NCI-H526 treated with DMSO at 0.1 percent for 48 hours (cell line): Measurements from ENCODE around the gene ARFGEF2.
"Not testable (repeated sequence)": the region's sequence is repeated elsewhere in the genome, so short reads cannot be mapped to it uniquely, and the experiment has no call there.

ENCODE experiments used
- DNase-seq: peaks from one replicate; lab custom pipeline; 2025; lab: John Stamatoyannopoulos, UW

ARFGEF2 gene

DNA sequence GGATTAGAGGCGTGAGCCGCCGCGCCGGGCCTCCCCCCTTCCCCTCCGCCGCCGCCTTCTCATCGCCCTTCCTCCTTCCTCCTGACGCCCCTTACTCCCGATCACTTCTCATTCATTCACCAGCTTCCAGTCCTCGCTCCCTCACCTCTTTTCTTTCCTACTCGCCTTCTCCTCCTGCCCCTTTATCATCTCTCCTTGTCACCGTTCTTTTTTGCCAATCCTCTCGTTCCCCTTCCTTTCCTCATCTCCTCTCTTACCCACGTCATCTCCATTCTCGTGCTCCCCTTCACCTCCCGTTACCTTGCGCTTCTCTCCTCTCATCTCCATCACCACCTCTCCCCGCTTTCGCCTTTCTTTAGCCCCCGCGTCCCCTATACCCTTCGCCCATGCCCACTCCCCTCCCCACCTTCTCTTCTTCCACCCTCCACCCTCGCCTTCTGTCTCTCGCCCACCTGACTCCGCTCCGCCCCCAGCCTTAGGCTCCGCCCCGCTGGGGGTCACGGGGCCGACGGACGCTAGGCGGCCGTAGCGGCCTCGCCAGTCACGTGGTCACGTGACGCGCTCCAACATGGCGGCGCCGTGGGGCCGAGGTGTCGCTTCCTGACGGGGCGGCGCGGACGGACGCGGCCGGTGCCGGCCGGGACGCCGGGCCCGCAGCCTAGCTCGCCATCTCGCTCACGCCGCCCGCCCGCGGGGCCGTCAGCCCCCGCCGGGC is at the start of gene ARFGEF2:
ARFGEF2 (plus strand) TSS at position 544 of the 715 bp plus-strand sequence. CDS start 179 bp downstream, outside the sequence.
- DNase-seq = peak; percentile 84

DNA sequence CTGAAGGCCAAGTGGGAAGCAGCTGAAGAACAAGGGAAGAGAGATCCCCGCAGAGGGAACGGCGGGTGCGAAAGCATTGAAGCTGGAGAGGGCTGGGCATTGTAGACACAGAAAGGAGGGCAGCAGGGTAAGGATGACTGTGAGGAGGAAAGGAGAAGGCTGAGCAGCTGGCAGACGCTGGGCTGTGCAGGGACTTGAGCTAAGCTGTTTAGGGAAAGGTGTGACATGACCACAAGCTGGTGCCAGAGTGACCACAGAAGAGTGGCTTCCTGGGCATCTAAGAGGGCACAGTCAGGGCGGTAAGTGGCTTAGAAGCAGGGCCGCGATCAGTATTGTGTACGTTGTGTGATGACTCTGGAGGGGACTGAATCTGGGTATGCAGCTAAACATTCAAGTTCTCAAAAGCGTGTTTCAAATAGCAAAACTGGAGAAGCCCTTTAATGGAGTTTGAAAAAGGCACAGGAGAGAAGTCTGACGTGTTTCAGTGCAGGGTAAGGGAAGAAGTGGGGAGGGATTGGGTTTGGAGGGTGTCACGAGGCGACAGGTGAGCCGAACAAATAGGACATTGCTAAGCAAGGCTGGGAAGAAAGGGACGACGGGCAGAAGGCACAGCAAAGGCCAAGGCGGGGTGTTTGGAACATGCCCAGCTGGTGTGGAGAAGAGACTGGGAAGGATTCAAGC is 46.1 kb upstream of the ARFGEF2 start:
- DNase-seq = no peak

DNA sequence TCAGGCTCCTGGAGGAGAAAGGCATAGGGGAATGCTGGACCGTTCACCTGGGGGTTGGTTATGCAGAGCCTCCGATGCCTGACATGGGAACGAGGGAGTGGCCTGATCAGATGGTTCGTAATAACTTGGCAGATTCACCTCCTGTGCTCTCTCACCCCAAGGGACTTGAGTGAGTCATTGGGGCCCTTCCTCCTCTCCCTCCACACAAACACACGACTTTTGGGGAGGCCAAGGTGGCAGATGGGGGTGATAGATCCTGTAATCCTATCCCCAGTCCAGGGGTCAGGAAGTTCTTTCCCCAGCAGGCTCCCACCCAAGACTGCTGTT is 45.6 kb upstream of the ARFGEF2 start:
- DNase-seq = no peak

DNA sequence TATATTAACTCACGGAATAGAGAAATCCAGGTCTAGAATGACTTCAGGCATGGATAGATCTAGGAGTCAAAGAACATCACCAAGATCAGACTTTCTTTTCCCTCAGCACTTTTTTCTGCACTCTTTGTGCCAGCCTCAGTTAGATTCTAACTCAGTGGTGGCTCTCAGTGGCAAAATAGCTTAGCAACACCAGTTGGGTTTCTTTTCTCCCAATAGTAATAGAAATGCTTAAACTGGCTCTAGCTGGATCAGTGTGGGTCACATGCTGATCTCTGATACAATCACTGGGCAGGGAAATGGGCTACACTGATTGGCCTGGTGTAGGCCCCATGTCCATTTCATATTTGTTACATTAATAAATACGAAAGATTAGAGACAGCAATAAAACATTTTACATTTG is 44.2 kb upstream of the ARFGEF2 start:
- no peak for DNase-seq

DNA sequence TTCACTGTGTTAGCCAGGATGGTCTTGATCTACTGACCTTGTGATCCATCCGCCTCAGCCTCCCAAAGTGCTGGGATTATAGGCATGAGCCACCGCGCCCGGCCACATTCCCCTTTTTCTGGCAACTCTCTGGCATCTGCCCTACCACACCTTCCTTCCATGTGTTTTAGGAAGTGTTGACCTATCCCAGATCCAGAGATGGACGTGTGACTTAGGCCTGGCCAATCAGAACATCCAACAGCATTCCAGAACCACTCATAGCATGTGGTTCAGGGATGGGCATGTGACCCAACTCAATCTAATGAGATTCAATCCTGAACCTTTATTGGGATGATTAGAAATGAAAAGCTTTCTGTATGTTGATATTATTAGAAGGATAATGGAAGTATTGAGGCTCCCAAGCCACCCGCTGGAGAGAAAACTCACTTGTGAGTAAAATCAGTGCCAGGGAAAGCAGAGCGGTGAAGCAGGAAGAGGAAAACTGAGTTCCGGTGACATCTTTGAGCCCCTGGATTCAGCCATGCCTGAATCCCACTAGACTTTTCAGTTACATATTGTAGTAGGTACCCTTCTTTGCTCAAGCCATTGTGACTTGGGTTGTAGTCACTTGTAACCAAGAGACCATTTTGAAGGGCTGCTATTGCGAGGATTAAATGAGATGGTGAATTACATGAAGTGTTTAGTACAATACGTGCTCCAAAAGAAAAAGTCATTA is 42.8 kb upstream of the ARFGEF2 start:
- no peak for DNase-seq

DNA sequence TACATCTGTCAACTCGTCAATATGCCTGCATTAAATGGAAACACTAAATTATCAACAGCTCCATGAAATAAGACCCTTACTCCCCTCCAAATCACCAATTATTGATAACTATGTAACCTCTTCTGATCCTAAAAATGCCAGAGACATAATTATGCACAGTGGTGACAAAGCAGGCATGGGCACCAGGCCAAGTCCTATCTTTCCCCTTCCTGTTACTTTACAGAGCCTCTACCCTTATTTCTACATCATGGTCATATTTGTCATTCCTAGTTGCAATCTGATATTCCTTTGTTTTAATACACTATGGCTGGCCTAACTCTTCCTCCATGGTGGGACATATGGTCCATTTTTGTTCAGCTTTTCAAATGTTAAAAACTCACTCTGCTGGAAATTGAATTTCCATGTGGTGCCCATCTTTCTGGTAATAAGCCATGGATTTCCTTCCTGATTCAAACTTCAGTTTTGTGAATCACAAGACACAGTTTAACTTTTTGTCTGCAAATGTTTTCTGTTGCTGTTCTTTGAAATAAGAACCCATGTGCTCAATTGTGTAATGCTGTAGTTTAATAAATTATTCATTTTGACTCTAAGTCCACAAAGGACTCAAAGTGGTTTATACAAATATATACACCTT is 41.8 kb upstream of the ARFGEF2 start:
- no peak for DNase-seq

DNA sequence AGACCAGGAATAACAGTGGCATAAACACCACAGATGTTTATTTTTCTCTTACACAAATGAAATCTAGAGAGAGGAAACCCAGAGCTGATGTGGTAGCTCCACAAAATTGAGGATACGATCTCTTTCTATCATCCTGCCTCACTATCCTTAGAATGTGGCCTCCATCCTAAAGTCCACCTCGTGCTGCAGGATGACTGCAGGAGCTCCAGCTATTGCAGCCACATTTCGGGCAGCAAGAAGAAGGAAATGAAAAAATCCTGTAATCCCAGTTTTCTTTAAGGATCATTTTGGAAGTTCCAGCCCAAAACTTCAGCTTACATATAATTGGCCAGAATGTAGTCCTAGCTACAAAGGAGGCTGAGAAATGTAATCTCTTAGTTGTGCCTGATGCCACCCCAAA is 41.2 kb upstream of the ARFGEF2 start:
- no peak for DNase-seq

DNA sequence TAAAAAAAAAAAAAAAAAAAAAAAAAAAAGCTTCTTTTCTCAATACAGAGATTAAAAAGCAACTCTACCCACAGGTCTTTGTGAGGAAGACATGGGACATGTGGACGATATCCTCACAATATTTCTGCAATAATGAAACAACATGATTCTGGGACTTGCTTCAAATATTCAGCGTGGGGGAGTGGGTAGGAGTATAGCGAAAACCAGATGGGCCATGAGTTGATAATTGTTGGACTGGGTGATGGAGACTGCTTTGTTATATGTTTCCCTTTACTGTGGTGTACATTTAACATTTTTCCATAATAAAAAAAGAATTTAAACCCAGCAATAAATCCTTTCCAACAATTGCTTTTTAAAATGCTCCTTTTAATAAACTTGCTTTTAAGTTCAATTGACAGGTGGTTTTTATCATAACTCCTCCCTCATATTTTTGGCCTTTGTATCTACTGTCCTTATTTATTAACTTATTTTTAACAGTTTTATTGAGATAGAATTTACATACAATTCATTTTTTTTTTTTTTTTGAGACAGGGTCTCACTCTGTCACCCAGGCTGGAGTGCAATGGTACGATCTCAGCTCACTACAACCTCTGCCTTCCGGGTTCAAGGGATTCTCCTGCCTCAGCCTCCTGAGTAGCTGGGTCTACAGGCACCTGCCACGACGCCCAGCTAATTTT is 40.4 kb upstream of the ARFGEF2 start:
- no peak for DNase-seq

DNA sequence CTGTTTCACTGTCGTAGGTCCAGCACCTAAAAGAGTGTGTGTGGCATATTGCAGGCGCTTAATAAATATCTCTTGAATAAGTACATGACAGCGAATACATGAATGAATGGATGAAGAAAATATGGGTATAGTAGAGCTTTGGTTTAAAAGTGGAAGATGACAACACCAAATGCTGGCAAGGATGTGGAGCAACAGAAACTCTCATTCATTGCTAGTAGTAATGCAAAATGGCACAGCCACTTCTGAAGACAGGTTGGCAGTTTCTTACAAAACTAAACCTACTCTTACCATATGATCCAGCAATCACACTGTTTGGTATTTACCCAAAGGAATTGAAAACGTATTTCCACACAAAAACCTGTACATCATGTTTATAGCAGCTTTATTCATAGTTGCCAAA is 36.3 kb upstream of the ARFGEF2 start:
- DNase-seq = no peak

DNA sequence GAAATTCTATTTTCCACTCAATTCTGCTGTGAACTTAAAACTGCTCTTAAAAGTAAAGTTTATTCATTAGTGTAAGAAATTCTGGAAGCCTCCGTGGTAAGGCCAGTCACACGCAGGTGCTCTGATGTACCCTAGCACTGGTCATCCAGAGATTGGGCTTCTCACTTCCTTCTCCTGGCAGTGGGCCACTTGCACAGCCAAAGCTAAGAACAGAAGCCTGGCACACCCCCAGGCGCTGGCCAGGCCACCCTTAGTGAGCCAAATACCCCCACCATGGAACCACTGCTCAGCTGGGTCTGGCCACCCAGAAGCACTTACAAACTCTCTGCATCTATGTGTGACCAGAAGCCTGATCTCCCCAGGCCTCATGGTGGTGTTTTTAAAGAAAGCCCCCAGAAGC is 35.3 kb upstream of the ARFGEF2 start:
- DNase-seq = no peak

DNA sequence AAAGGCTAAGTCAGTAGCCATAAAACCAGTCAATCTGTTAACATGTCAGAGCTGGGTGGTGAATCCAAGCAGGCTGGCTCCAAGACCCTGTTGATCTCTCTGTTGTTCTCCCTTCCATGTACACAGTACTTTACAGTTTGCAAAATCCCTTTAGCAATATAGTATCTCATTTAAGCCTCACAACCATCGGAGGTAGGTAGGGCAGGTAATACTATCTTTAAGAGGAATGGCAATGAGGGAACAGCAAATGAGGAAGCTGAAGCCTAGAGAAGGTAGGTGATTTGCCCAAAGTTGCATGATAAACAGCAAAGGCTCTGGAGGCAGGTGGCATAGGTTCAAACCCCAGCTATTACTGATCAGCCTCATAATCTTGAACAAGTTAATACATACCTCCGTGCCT is 34.7 kb upstream of the ARFGEF2 start:
- DNase-seq = no peak

DNA sequence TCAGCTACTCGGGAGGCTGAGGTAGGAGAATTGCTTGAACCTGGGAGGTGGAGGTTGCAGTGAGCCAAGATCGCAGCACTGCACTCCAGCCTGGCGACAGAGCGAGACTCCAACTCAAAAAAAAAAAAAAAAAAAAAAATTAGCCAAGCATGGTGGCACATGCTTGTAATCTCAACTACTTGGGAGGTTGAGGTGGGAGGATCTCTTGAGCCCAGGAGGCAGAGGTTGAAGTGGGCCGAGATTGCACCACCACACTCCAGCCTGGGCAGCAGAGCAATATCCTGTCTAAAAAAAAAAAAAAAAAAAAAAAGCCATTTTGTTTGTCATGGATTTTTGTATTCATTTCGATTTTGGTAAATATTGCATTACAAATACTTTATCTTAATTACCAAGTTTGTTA is 33.0 kb upstream of the ARFGEF2 start:
- not testable (repeated sequence) for DNase-seq

DNA sequence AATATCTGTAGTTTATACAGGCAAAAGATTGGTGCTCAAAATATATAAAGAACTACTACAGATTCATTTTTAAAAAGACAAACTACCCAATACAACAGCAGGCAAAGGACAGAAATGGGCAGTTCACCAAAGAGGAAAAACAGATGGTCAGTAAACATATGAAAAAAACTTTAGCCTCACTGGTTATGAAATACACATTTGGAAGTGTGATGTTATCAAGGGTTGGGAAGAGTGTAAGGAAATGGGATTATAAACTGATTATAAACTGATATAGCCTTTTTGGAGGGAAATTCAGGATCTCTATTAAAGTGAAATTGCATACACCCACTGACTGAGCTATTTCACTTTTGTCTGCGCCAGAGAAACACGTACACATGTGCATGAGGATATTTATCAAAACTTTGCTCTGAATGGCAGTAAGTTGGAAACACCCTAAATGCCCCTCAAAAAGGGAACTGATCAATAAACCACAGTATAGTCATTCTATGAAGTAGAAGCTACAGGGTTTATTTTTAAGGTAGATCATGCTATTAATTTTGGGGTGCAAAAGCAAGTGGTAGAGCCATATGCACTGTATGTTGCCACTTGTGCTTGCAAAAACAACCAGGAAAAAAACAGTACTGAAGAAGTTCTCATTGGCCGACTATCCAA is 32.2 kb upstream of the ARFGEF2 start:
- DNase-seq = no peak

DNA sequence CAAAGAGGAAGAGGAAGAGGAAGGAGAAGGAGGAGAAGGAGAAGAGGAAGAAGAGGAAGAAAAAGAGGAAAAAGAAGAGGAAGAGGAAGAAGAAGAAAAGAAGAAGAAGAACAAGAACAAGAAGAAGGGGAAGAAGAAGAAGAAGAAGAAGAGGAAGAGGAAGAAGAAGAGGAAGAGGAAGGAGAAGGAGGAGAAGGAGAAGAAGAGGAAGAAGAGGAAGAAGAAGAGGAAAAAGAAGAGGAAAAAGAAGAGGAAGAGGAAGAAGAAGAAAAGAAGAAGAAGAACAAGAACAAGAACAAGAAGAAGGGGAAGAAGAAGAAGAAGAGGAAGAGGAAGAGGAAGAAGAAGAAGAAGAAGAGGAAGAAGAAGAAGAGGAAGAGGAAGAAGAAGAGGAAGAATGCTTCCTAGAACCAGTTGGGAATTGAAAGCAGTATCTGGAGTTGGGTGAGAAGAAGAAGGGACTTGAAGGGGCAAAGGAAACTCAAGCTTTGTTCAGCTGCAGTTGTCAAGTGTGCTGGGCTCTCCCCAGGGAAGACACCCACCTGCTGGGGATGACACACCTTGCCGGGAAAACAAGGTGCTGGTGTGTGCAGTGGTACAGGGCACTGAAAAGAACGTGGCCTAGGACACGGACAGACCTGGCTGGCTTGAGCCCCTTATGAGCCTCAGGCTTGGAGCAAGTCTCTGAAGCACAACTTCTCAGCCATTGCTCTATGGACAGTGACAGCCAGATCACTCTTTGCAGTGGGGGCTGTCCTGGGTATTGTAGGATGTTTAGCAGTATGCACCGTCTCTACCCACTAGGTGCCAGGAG is 30.1 kb upstream of the ARFGEF2 start:
- no peak for DNase-seq

DNA sequence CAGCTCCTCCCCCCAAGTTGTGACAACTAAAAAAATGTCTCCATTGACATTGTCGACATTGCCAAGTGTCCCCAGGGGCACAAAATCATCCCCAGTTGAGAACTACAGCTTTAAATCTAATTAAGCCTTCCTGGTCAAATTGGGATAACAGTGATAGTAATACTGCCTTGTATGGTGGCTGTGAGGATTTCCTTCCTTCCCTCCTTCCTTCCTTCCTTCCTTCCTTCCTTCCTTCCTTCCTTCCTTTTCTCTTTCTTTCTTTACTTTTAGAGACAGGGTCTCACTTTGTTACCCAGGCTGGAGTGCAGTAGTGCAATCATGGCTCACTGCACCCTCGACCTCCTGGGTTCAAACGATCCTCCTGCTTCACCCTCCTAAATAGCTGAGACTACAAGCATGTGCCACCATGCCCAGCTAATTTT is 29.5 kb upstream of the ARFGEF2 start:
- no peak for DNase-seq

DNA sequence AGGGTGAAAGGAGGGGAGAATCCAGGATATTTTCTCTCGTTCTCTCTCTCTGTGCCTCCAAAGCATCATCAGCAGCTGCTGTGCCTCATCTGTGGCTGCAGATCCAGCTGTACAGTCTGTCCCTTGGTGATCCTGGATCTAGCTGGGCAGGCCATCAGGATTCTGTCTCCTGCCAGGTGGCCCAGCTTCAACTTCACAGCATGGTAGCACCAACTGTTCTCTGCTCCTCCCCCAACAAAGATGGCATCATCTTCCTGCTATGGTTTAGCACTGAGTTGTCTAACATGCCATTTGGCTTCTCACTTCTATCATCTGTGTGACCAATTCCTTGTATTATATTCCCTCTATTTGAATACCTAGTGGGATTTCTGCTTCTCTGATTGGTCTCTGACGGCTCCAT is 28.6 kb upstream of the ARFGEF2 start:
- DNase-seq = no peak

DNA sequence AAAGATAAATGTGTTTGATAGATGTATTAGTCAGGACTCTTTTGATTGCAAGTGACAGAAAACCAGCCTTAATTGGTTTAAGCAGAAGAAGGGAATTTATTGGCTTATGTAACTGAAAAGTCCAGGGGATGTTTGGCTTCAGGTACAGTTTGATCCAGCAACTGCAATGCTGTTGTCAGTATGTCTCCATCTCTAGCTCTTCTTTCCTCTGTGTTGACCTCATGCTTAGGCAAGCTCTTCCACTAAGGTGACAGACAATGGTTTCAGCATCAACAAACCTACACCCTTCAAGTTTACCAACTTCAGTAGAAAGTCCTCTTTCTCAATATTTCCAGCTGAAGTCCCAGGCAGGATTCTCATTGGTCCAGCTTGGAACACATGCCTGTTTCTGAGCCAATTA is 28.1 kb upstream of the ARFGEF2 start:
- no peak for DNase-seq

DNA sequence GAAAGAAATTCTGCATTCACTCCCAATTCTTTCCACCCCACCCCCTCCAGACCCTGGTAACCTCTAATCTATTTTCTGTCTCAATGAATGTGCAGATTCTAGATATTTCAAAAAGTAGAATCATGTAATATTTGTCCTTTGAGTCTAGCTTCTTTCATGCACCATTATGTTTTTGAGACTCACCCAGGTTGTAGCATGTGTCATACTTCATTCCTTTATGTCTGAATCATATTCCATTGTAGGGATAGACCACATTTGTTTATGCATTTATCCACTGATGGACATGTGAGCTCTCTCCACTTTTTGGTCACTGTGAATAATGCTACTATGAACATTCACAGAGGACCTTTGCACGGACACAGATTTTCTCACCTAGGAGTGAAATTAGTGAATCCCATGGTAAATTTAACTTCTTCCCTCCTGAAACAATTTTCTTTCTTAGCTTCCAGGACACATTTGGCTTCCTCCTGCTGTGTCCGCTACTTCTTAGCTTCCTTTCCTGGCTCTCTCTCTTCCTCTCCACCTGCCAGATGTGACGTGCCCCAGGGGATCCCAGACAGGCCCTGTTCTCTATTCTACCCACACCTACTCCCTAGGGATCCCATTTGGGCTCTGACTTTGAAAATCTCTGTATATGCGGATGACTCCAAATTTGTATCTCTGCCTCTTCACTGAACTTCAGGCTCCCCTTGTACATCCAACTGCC is 24.1 kb upstream of the ARFGEF2 start:
- peak; percentile 11 for DNase-seq

DNA sequence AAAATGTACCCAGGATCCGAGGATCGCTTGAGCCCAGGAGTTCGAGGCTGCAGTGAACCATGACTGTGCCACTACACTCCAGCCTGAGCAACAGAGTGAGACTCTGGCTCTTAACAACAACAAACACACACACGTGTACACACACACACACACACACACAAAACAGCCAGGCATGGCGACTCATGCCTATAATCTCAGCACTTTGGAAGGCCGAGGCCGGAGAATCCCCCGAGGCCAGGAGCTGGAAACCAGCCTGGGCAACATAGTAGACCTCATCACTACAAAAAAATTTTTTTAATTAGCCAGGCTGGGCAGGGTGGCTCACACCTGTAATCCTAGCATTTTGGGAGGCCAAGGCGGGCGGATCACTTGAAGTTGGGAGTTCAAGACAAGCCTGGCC is 23.3 kb upstream of the ARFGEF2 start:
- DNase-seq = no peak

DNA sequence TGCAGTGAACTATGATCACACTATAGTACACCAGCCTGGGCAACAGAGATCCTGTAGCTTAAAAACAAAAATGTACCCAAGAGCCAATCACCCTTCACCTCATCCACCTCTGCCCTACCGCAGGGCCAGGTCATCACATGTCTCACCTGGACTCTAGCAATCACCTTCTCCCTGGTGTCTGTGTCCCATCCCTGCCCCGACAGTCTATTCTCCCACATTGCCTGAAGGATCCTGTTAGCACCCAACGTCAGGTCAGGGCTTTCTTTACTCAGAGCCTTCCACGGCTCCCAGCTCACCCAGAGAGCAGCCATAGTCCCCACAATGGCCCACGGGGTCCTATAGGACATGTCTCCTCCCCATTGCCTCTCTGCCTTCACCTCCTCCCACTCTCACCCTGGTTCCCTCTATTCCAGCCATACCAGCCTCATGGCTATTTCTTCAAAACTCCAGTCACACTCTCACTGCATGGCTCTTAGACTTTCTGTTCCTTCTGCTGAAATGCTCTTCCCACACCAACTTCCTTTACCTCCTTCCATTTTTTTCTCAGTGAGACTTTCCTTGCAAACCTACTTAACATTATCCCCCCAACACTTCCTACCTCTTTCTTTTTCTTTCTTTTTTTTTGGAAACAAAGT is 22.5 kb upstream of the ARFGEF2 start:
- no peak for DNase-seq
